Brain microvascular endothelial cell (primary cell): ENCODE data around the gene KNG1.
"Not testable (repeated sequence)": the region's sequence is repeated elsewhere in the genome, so short reads cannot be mapped to it uniquely, and the experiment has no call there.

Source experiments
- DNase-seq: peaks from one replicate; pipeline ENCODE4 v3.0.0-alpha.2; 2020
- H3K27ac ChIP-seq: fragments of 250-450 bp; sonication (Bioruptor Pico); 2 replicates; pipeline ENCODE4 v1.5.1; 2020; ENCODE audit warnings: mild to moderate bottlenecking, moderate library complexity
- H3K27me3 ChIP-seq: fragments of 250-450 bp; sonication (Bioruptor Pico); replicated peaks from 2 replicates; pipeline ENCODE4 v1.5.1; 2020; ENCODE audit warnings: mild to moderate bottlenecking
- H3K36me3 ChIP-seq: fragments of 250-450 bp; sonication (Bioruptor Pico); replicated peaks from 2 replicates; pipeline ENCODE4 v1.5.1; 2020; ENCODE audit warnings: mild to moderate bottlenecking
- H3K4me3 ChIP-seq: 2 replicates; pipeline ENCODE4 v1.5.1; 2011; ENCODE audit warnings: low read depth, mild to moderate bottlenecking, control low read depth, low read length, moderate library complexity
- CTCF ChIP-seq: IDR thresholded peaks from 2 replicates; pipeline ENCODE4 v1.5.1; 2011; ENCODE audit warnings: low read depth, mild to moderate bottlenecking, moderate library complexity, low read length, control low read depth, inconsistent platforms; ENCODE audit errors: missing control alignments
- in situ Hi-C: cut with HindIII; loops from 2 replicates; pipeline ENCODE4 v1.10.0; 2017; ENCODE audit warnings: low sequenced_read_pairs, low pct_ligation_motif_present

The KNG1 gene

GRCh38 chr3:186691676-186692075 lies 25.5 kb upstream of the KNG1 start:
- Histone ChIP-seq H3K4me3 (no peak overlapping the region), H3K36me3 (no peaks in the 10 kb centered on the region), H3K27me3 (no peaks in the 10 kb centered on the region), H3K27ac (no peak overlapping the region)
- no peak for DNase-seq
- in situ Hi-C loops: no loop called here
- no peak for TF ChIP-seq CTCF

GRCh38 chr3:186693843-186694242 lies 23.3 kb upstream of the KNG1 start:
- DNase-seq: no peak
- no peak for TF ChIP-seq CTCF

GRCh38 chr3:186694288-186695032 lies 22.7 kb upstream of the KNG1 start:
- no peak for DNase-seq
- Histone ChIP-seq H3K4me3 (no peak overlapping the region), H3K27ac (no peak overlapping the region), H3K36me3 (no peaks in the 10 kb centered on the region), H3K27me3 (peaks cover 2% of the 10 kb centered on the region)
- no peak for TF ChIP-seq CTCF
- in situ Hi-C loops: no loop called here

More at GRCh38 chr3:186693843-186694242, 23.3 kb upstream of the KNG1 start:
- in situ Hi-C loops: no loop called here
- peaks cover 2% of the 10 kb centered on the region for H3K27me3 ChIP-seq
- no peak overlapping the region for H3K4me3 ChIP-seq
- no peaks in the 10 kb centered on the region for H3K36me3 ChIP-seq
- no peak overlapping the region for H3K27ac ChIP-seq

GRCh38 chr3:186696522-186696921 lies 20.6 kb upstream of the KNG1 start:
- DNase-seq: no peak
- H3K4me3 ChIP-seq: no peak overlapping the region
- no peaks in the 10 kb centered on the region for H3K36me3 ChIP-seq
- no peak overlapping the region for H3K27ac ChIP-seq
- H3K27me3 ChIP-seq: peaks cover 2% of the 10 kb centered on the region
- in situ Hi-C loops: no loop called here
- TF ChIP-seq CTCF: no peak

- Histone ChIP-seq H3K4me3 (no peak overlapping the region), H3K27me3 (peaks cover 2% of the 10 kb centered on the region), H3K27ac (no peak overlapping the region), H3K36me3 (no peaks in the 10 kb centered on the region)
- in situ Hi-C loops: no loop called here
- DNase-seq: no peak
- no peak for TF ChIP-seq CTCF
Measured at GRCh38 chr3:186697510-186697909, 19.6 kb upstream of the KNG1 start.

GRCh38 chr3:186700267-186700666 lies 16.9 kb upstream of the KNG1 start:
- no peak overlapping the region for H3K4me3 ChIP-seq
- no peak for TF ChIP-seq CTCF
- H3K27ac ChIP-seq: no peak overlapping the region
- no peak for DNase-seq
- H3K36me3 ChIP-seq: no peaks in the 10 kb centered on the region
- H3K27me3 ChIP-seq: peaks cover 4% of the 10 kb centered on the region
- in situ Hi-C loops: no loop called here

GRCh38 chr3:186702451-186702850 lies 14.7 kb upstream of the KNG1 start:
- H3K27me3 ChIP-seq, H3K4me3 ChIP-seq, H3K36me3 ChIP-seq, DNase-seq, in situ Hi-C loops, H3K27ac ChIP-seq: not testable (repeated sequence)
